Keratinocyte (primary cell): ENCODE measurements around the gene GRIK4.

Source experiments
- EZH2 ChIP-seq: IDR thresholded peaks from one replicate; pipeline ENCODE4 v1.6.1; 2012; ENCODE audit warnings: inconsistent platforms, mild to moderate bottlenecking, low read length, moderate library complexity
- TF ChIP-seq, protein P1 (sequence below), 3 experiments: IDR thresholded peaks in 1 of 3; conservative IDR thresholded peaks in 1 of 3; optimal IDR thresholded peaks in 1 of 3; 2 replicates in 2 of 3; 3 replicates in 1 of 3; pipeline versions ENCODE3 to v1.5.1; 2011; ENCODE audit warnings: low read length in 3 of 3, mild to moderate bottlenecking in 3 of 3, moderate library complexity in 2 of 3, control low read depth in 1 of 3, inconsistent platforms in 1 of 3; ENCODE audit not compliant: insufficient read depth in 2 of 3; ENCODE audit errors: extremely low read depth in 1 of 3

DNA sequence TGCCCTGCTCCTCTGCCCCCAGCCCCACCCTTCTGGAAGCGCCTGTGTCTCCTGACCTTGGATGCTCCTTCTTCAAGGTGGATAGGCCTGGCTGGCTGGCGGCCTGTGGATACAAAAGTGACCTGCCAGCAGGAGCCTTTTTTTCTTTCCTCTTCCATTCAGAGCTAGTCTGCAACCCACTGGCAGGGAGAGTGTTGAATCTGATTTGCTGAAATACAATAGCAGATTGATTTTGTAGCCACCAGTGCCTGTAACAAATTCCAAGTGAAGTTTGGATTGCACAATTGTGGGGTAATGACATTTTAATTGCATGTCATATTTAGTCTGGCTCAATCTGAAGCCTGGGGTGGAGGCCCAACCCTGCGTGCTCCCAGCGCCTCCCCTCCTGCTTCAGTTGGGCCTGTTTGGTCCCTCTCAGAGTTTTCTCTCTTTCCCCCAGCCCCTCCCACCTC, 97.2 kb downstream of the GRIK4 start:
- TF ChIP-seq, protein P1, sequence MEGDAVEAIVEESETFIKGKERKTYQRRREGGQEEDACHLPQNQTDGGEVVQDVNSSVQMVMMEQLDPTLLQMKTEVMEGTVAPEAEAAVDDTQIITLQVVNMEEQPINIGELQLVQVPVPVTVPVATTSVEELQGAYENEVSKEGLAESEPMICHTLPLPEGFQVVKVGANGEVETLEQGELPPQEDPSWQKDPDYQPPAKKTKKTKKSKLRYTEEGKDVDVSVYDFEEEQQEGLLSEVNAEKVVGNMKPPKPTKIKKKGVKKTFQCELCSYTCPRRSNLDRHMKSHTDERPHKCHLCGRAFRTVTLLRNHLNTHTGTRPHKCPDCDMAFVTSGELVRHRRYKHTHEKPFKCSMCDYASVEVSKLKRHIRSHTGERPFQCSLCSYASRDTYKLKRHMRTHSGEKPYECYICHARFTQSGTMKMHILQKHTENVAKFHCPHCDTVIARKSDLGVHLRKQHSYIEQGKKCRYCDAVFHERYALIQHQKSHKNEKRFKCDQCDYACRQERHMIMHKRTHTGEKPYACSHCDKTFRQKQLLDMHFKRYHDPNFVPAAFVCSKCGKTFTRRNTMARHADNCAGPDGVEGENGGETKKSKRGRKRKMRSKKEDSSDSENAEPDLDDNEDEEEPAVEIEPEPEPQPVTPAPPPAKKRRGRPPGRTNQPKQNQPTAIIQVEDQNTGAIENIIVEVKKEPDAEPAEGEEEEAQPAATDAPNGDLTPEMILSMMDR (optimal IDR thresholded peaks at IDR 0.05 in 1 of 3, IDR thresholded peaks at IDR 0.05 in 1 of 3, conservative IDR thresholded peaks at IDR 0.05 in 1 of 3; ENCODE audit: extremely low read depth in 1 of 3, insufficient read depth in 2 of 3, low read length in 3 of 3) = no peak
- TF ChIP-seq EZH2 = no peak
